Activated CD4-positive, alpha-beta T cell treated with anti-CD3 and anti-CD28 coated beads for 1 hour (primary cell): Measurements from ENCODE around the gene ASH1L.
"Not testable (repeated sequence)": the region's sequence is repeated elsewhere in the genome, so short reads cannot be mapped to it uniquely, and the experiment has no call there.

Source experiments
- DNase-seq: peaks from one replicate; pipeline ENCODE4 v3.0.0-alpha.2; 2020

Gene ASH1L

DNA sequence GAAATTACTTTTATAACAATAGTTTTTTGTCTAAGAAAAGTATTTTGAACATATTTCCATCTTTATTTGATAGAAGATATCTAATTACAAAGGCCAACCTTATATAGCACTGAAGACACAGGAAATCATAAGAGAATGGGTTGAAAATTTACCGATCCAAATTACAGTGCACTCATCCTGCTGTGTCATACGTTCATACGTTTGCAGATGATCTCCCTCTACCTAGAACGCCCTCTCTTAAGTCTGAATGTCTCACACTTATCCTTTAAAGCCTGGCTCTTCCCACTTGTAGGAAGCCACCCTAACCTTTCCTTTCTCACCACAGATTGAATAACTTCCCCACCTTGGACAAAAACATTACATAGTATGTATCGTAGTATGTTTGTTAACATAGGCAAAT, 9.3 kb downstream of the ASH1L start:
- no peak for DNase-seq

DNA sequence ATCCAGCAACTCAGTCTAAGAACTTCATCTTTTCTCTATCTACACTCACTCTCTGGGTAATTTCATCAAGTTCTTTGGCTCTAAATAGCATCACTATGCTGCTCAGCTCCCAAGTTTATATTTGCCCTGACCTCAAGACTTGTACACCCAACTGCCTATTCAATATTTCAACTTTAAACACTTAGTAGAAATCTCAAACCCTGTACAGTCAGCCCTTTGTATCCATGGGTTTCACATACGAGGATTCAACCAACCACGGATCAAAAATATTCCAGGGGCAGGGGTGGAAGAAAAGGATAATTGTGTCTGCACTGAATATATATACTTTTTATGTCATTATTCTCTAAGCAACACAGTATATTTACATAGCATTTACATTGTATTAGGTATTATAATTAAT, 13.9 kb downstream of the ASH1L start:
- DNase-seq: no peak

DNA sequence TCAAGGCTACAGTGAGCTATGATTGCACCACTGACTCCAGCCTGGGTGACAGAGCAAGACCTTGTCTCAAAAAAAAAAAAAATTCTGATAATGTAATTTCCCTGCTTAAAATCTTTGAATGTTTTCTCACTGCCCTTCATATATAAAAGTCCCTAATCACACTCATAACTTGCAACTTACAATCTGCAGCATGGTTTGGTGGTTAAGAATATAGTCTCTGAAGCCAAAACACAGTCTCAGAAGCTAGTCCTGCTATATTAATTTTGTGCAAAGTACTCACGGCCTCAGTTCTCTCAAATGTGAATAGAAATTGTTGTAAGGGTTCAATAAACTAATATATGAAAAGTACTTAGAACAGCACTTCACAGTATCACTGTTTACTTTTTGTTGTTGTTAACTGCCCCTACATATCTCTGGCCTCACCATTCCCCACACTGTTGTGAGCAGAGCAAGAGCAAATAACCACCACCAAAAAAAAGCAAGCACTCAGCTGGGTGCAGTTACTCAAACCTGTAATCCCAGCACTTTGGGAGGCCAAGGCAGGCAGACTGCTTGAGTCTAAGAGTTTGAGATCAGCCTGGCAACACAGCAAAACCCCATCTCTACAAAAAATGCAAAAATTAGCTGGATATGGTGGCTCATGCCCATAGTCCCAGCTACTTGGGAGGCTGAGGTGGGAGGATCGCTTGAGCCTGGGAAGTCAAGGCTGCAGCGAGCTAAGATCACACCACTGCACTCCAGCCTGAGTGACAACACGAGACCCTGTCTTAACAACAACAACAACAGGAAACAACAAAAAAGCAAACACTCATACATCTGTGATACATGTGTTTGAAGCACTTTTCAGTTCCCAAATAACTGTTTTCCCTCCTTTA, 22.4 kb downstream of the ASH1L start:
- no peak for DNase-seq

DNA sequence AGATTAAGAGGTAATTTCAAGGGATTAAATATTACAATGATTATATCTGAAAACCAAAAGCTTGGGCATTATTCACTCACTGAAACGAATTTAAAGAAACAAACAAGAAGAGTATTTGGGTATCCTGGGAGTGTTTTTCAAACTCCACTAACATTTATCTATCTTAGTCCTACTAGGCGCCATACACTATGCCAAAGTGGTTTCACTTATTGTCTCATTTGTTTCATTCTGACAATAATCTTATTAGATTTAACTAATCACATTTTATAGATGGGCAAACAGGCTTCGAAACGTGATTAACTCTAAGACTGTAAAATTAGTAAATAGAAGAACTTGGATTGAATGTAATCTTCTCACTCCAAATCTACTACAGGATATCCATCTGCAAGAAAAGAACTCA, 25.4 kb downstream of the ASH1L start:
- no peak for DNase-seq

DNA sequence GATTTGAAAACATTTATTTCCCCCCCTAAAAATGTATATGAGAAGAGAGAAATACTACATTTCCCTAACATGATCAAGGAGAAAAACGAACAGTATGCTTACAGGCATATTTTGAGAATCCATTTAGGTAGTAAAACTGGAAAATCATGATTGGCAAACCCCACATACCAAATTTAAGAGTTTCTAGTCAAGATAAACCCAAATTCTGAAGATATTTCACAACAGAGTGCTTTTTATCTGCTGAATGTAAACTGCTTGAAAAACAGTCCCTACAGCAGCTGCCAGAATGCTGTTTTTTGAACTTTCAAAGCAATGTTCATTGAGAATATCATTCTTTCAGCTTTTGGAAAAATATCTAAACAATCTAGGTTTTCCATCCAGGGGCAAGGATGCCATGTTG, 31.0 kb downstream of the ASH1L start:
- no peak for DNase-seq

DNA sequence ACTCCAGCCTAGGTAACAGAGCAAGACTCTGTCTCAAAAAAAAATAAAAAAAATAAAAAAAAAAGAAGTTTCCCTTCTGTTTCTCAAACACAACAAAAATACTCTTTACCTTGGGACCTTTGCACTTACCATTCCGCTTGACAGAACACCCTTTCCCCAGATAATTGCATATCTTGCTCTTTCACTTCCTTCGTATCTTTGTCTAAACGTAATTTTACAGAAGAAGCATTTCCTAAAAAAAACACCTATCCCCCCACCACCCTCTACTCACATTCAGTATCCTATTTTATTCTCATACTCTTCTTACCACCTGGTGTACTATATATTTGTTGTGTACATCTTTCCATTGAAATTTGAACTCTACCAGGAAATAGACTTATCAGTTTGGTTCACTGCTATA, 32.7 kb downstream of the ASH1L start:
- no peak for DNase-seq

DNA sequence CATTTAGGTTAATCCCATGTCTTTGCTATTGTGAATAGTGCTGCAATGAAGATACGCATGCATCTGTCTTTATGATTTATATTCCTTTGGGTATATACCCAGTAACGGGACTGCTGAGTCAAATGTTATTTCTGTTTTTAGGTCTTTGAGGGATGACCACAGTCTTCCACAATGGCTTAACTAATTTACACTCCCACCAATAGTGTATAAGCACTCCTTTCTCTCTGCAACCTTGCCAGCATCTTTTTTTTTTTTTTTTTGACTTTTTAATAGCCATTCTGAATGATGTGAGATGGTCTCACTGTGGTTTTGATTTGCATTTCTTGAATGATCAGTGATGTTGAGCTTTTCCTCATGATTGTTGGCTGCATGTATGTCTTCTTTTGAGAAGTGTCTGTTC, 33.5 kb downstream of the ASH1L start:
- no peak for DNase-seq

DNA sequence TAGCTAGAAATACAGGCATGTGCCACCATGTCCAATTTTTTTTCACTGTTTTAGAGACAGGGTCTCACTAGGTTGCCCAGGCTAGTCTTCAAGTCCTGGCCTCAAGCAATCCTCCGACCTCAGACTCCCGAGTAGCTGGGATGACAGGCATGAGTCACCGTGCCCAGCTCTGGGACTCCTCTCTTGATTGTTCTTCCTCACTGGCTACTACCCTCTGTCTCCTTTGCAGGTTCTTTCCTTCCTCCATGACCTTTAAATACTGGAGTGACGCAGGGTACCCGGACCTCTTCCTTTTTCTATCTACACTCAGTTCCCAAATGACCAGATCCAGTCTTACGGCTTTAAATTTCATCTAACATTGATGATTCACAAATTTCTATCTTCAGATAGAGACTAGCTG, 34.9 kb downstream of the ASH1L start:
- DNase-seq: no peak

DNA sequence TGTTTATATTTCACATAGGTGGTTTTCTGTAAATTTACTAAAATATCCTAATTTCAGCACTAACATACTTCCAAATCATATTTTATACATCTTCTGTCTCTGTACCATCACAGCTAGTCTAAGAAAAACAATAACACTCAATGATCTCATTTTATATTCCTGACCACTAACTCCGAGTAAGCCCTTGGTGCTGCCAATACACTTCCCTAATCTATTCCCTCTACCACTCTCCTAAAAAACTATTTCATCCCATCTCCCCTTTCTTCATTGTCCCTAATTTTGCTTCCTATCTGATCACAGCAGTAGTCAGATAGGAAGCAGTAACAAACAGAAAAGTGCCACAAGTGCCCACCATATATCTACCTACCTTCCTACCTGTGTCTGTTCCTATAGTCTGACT, 36.2 kb downstream of the ASH1L start:
- DNase-seq: no peak

DNA sequence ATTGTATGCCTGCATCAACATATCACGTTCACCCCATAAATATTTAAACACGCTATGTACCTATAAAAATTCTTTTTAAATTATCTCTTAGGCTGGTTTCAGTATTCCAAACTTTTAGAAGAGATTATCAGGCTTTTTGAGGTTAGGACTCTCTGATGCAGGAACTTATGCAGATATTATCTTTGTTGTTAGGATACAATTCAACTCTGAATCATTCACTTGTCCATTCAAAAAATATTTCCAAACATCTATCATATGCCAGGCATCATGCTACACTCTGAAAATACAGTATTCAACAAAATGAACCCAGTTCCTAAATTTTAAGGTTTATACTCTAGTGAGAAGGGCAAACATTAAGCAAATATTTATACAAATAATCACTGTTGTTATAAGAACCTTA, 40.5 kb downstream of the ASH1L start:
- DNase-seq: no peak

DNA sequence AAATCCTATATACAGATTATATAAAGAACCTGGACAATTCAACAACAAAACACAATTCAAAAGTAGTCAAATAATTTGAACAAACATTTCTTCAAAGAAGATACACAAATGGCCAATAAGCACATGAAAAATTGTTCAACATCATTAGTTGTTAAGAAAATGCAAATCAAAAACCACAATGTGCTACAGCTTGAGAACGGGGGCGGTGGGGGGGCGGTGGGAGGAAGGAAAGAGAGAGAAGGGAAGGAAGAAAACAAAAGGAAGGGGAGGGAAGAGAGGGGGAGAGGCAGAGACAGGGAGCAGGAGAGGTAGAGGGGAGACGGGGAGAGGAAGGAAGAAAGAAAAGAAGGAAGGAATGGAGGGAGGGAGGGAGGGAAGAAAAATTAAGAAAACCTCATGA, 44.1 kb downstream of the ASH1L start:
- DNase-seq: no peak

DNA sequence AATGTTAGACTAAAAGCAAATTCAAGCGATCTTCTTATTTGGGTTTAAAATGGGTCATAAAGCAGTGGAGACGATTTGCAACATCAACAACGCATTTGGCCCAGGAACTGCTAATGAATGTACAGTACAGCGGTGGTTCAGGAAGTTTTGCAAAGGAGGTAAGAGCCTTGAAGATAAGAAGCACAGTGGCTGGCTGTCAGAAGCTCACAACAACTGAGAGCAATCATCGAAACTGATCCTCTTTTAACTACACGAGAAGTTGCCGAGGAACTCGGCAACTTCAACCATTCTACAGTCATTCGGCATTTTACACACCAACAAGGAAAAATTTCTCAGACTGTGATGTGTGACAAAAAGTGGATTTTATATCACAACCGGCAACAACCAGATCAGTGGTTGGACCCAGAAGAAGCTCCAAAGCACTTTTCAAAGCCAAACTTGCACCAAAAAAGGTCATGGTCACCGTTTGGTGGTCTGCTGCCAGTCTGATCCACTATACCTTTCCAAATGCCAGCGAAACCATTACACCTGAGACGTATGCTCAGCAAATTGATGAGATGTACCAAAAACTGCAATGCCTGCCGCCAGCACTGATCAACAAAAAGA, 47.9 kb downstream of the ASH1L start:
- DNase-seq: no peak

DNA sequence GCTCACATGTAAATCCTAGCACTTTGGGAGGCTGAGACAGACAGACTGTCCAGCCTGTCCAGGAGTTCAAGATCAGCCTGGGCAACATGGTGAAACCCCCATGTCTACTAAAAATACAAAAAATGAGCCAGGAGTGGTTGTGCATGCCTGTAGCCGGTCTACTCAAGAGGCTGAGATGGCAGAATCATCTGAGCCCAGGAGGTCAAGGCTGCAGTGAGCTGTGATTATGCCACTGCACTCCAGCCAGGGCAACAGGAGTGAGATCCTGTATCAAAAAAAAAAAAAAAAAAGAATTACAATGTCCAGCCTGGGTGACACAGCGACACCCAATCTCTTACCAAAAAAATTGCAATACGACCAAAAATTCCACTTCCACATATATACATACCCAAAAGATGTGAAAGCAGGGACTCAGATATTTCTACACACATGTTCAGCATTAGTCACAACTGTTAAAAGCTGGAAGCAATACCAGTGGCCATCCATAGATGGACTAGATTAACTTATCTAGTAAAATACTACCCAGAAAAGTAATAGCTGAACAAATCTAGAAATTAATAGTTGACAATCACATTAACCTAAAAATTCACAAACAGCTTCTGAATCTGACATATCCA, 49.2 kb downstream of the ASH1L start:
- no peak for DNase-seq

DNA sequence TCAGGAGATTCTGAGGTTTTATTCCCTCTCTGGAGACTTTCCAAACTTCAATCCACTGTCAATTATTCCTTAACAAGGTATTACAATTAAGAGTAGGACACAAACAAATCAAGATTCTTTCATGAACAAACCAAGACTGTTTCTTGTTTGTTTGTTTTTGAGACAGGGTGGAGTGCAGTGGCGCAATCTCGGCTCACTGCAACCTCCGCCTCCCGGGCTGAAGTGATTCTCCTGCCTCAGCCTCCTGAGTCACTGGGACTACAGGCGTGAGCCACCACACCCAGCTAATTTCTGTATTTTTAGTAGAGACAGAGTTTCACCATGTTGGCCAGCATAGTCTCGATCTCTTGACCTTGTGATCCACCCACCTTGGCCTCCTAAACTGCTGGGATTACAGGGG, 51.2 kb downstream of the ASH1L start:
- not testable (repeated sequence) for DNase-seq

DNA sequence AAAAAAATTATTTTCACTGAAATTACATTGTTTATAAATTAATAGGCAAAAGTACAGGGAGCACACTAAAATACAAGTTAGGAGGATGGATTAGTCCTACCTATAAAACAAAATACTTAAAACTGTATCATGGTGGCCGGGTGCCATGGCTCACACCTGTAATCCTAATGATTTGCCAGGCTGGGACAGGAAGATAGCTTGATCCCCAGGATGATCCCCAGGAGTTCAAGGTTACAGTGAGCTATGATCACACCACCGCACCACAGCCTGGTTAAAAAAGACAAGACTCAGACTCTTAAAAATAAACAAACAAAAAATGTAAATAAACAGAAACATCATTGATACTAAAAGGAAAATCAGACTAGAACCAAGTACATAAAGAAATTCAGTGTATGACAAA, 53.5 kb downstream of the ASH1L start:
- no peak for DNase-seq

DNA sequence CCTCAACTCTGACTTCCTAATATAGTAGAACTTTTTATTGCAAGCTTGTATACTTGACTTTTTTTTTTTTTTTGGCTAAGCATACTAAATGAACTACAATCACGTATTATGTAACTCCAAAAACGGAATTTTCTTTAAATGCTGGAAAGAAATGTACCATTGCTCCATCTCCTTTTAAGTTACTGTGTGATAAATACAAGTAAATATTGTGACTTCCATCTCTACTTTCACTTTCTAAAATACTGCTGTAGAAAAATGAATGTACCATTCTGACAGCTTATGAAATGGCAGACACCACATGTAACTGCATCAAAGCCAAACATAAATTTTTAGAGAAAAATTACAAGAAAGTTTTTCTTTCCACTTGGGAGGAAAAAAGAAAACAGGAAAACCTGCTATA, 54.7 kb downstream of the ASH1L start:
- DNase-seq: no peak

DNA sequence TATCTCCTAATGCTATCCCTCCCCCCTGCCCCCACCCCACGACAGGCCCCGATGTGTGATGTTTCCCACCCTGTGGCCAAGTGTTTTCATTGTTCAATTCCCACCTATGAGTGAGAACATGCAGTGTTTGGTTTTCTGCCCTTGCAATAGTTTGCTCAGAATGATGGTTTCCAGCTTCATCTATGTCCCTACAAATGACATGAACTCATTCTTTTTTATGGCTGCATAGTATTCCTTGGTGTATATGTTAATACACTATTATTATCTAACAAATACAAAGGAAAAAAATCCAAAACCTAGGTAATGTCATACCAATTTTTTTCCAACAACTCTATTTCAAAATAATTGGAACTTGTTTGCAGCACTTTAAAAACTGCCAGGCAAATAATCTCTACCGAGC, 56.6 kb downstream of the ASH1L start:
- DNase-seq: not testable (repeated sequence)

DNA sequence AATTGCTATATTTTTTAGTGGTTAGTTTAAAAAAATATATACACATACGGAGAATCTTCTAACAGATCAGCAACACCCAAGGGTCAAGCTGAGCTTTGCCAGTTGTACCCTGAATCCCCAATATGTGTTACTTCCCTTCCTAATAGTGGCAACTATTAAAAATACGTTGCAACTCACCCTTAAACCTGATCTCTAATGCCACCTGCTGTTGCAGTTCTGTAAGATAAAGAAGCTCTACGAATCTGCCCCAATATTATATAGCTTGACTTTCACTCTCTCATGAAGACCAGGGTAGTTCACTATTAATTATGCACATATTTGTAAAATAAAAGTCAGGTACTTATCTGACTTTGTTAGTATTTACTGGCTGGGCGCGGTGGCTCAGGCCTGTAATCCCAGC, 58.4 kb downstream of the ASH1L start:
- DNase-seq: no peak

DNA sequence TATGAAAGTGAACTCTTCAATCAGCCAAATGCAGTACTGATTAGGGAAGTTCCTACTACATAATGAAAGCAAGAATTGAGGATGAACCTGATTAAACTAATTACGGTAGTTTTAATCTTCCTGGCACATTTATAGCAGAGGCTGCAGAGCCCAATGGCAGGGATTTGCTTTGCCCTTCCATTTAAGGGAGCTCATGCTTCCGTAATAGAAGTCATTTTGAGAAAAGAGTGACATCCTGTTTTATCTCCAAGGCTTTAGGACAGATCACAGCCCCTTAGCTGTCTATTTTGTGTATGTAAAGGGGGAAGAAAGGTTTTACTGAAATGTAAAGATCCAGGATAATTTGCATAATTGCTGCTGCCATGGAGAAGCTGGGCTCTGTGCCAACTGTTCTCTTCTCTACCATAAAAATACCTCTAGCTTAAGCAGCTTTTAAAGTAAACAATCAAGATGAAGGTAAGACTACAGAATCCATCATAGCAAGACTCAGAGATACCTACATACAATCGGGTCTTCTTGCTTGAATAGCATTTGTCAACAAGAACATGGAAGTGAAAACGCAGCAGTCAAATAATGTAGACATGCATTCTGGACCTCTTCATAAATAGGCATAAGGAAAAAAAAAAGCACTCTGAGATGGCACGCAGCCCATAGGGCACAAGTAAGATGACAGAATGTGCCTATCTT, 62.5 kb downstream of the ASH1L start:
- no peak for DNase-seq

DNA sequence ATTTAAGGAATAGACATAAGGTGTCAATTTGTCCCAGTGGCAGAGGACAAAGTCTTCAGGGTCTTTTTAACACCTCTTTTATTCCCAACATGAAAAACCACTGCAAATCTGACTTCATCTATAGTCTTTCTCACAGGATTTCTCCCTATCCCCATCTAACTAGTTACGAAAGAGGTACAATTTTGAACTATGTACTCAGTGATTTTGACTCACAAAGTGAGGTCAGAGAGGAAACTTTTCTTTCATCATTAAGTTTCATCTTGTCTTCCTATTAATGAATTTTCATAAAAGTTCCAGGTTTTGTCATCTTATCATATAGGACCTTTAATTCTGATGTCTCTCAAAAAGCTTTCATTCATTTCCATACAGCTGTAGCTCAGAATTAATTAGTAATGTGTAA, 63.3 kb downstream of the ASH1L start:
- DNase-seq: no peak

DNA sequence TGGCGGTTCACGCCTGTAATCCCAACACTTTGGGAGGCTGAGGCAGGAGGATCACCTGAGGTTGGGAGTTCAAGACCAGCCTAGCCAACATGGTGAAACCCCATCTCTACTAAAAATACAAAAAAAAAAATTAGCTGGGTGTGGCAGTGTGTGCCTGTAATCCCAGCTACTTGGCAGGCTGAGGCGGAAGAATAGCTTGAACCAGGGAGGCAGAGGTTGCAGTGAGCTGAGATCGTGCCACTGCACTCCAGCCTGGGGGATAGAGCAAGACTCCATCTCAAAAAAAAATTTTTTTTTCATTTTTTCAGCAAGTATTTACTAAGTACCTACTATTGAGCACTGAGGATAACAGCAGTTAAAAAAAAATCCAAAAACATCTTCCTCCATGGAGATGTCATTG, 69.0 kb downstream of the ASH1L start:
- DNase-seq: not testable (repeated sequence)

DNA sequence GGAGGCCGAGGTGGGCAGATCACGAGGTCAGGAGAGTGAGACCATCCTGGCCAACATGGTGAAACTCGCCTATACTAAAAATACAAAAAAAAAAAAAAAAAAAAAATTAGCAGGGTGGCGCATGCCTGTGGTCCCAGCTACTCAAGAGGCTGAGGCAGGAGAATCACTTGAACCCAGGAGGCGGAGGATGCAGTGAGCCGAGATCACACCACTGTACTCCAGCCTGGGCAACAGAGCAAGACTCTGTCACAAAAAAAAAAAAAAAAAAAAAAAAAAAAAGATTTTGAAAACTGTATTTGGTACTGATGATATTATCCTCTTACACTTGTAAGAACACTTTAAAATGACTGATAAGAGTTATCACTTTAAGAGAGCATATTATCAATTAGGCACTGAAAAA, 74.2 kb downstream of the ASH1L start:
- not testable (repeated sequence) for DNase-seq

DNA sequence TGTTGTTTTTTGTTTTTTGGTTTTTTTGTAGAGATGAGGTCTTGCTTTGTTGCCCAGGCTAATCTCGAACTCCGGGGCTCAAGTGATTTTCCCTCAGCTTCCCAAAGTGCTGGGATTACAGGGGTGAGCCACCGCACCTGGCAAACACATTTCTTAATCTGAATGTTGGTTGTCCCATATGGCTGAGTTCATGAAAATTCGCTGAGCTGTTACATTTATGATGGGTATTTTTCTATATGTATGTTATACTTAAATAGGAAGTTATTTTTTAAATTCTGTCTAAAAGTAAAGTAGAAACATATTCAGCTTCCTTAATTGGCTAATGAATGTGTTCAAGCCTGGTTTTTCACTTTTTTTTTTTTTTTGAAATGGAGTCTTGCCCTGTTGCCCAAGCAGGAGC, 75.1 kb downstream of the ASH1L start:
- no peak for DNase-seq

DNA sequence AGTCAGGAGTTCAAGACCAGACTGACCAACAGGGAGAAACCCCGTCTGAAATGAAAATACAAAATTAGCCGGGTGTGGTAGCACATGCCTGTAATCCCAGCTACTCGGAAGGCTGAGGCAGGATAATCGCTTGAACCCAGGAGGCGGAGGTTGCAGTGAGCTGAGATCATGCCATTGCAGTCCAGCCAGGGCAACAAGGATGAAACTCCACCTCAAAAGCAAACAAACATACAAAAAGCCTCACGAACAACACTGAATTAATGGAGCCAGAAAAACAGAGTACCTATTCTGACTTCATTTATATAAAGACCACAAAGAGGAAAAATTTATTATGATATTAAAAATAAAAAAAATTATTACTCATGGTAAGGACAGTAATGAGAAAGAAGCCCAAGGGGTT, 75.7 kb downstream of the ASH1L start:
- DNase-seq: not testable (repeated sequence)
